ENCODE measurements around the gene HADHB. TPM values are rescaled to one million over a fixed set of nuclear protein-coding genes. Genes with fewer than 3 reads are reported as not detected.

Gene HADHB
- total RNA-seq, 1 experiment from 2014 or later = 101 TPM

DNA sequence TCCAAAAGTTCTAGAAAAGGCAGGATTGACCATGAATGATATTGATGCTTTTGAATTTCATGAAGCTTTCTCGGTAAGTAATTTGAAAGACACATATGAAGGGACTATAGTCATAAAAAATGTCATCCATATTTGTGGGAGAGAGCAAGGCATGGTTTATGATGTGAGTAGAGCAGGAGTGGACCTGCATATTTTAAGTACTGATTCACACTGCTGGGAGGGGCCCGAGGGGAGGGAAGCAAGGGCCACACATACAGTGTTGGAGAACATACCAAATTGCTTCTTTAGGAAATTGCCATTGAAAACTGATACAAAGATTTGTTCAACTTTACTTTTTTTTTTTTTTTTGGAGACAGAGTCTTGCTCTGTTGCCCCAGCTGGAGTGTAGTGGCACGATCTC, 39.4 kb downstream of the HADHB start:
- CTCF ChIA-PET = no interaction called here
- H3K36me3 ChIP-seq (ENCODE audit: insufficient read depth, low read length, poor library complexity, severe bottlenecking) = peaks cover 53% of the 10 kb centered on the region
- H3K9me3 ChIP-seq (ENCODE audit: low read depth, low read length, poor library complexity, severe bottlenecking) = no peaks in the 10 kb centered on the region
- TF ChIP-seq, protein P1, sequence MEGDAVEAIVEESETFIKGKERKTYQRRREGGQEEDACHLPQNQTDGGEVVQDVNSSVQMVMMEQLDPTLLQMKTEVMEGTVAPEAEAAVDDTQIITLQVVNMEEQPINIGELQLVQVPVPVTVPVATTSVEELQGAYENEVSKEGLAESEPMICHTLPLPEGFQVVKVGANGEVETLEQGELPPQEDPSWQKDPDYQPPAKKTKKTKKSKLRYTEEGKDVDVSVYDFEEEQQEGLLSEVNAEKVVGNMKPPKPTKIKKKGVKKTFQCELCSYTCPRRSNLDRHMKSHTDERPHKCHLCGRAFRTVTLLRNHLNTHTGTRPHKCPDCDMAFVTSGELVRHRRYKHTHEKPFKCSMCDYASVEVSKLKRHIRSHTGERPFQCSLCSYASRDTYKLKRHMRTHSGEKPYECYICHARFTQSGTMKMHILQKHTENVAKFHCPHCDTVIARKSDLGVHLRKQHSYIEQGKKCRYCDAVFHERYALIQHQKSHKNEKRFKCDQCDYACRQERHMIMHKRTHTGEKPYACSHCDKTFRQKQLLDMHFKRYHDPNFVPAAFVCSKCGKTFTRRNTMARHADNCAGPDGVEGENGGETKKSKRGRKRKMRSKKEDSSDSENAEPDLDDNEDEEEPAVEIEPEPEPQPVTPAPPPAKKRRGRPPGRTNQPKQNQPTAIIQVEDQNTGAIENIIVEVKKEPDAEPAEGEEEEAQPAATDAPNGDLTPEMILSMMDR (conservative IDR thresholded peaks at IDR 0.05; ENCODE audit: low read depth, low read length) = no peak
- TF ChIP-seq EZH2 (IDR thresholded peaks at IDR 0.05; ENCODE audit: borderline replicate concordance, low read depth, low read length, poor library complexity, severe bottlenecking) = no peak
- H3K27ac ChIP-seq (ENCODE audit: low read depth, low read length, poor library complexity, severe bottlenecking) = no peak overlapping the region
- POLR2A ChIA-PET (ENCODE audit: low non-redundant PET) = no interaction called here
- no TSS peak for BruUV-seq (replicated peaks)
- no peaks in the 10 kb centered on the region for H3K27me3 ChIP-seq (replicated peaks; ENCODE audit: insufficient read depth, low read depth, low read length, poor library complexity)
- no peak for DNase-seq (ENCODE audit: low spot score)
- no peak overlapping the region for H3K4me3 ChIP-seq (ENCODE audit: low read depth, low read length, poor library complexity, severe bottlenecking)
- intact Hi-C loops (cut with micrococcal nuclease; ENCODE audit: unreplicated experiment) = no loop called here
- H3K4me1 ChIP-seq (ENCODE audit: insufficient read depth, low read length, poor library complexity, severe bottlenecking) = no peaks in the 10 kb centered on the region

DNA sequence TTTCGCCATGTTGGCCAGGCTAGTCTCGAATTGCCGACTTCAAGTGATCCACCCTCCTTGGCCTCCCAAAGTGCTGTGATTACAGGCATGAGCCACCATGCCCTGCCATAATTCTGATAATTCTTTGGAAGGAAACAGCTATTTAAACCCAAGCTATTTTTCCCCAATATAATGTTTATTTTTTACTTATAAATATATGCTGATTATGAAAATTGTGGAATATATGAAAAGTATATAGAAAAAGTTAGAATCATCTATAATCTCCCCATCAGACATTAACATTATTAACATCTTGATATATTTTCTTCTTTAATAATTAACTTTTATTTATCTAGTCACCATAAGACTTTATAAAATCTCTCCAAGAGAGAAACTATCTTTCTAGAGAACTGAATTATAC, 41.2 kb downstream of the HADHB start:
- no TSS peak for BruUV-seq (replicated peaks)
- TF ChIP-seq, protein P1 (conservative IDR thresholded peaks at IDR 0.05; ENCODE audit: low read depth, low read length) = no peak
- no peak for TF ChIP-seq EZH2 (IDR thresholded peaks at IDR 0.05; ENCODE audit: borderline replicate concordance, low read depth, low read length, poor library complexity, severe bottlenecking)
- peaks cover 40% of the 10 kb centered on the region for H3K36me3 ChIP-seq (ENCODE audit: insufficient read depth, low read length, poor library complexity, severe bottlenecking)
- no peaks in the 10 kb centered on the region for H3K9me3 ChIP-seq (ENCODE audit: low read depth, low read length, poor library complexity, severe bottlenecking)
- POLR2A ChIA-PET (ENCODE audit: low non-redundant PET) = interaction anchor here (0.5 kb wide), 1 partner anchor 26 kb away, joined by 3 read pairs; no protein-coding TSS in a partner anchor
- H3K4me3 ChIP-seq (ENCODE audit: low read depth, low read length, poor library complexity, severe bottlenecking) = no peak overlapping the region
- intact Hi-C loops (cut with micrococcal nuclease; ENCODE audit: unreplicated experiment) = no loop called here
- no peaks in the 10 kb centered on the region for H3K27me3 ChIP-seq (replicated peaks; ENCODE audit: insufficient read depth, low read depth, low read length, poor library complexity)
- DNase-seq (ENCODE audit: low spot score) = no peak
- H3K4me1 ChIP-seq (ENCODE audit: insufficient read depth, low read length, poor library complexity, severe bottlenecking) = no peaks in the 10 kb centered on the region
- CTCF ChIA-PET = no interaction called here
- no peak overlapping the region for H3K27ac ChIP-seq (ENCODE audit: low read depth, low read length, poor library complexity, severe bottlenecking)

DNA sequence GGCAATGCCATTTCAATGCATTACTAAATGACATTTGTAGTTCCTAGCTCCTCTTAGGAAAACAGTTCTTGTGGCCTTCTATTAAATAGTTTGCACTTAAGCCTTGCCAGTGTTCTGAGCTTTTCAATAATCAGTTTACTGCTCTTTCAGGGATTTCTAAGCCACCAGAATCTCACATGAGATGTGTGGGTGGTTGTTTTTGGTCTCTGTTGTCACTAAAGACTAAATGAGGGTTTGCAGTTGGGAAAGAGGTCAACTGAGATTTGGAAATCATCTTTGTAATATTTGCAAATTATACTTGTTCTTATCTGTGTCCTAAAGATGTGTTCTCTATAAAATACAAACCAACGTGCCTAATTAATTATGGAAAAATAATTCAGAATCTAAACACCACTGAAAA, 45.3 kb downstream of the HADHB start:
- no peak for DNase-seq (ENCODE audit: low spot score)
- Histone ChIP-seq H3K4me1 (ENCODE audit: insufficient read depth, low read length, poor library complexity, severe bottlenecking) (no peaks in the 10 kb centered on the region), H3K4me3 (ENCODE audit: low read depth, low read length, poor library complexity, severe bottlenecking) (no peak overlapping the region), H3K9me3 (ENCODE audit: low read depth, low read length, poor library complexity, severe bottlenecking) (no peaks in the 10 kb centered on the region), H3K27ac (ENCODE audit: low read depth, low read length, poor library complexity, severe bottlenecking) (no peak overlapping the region), H3K27me3 (replicated peaks; ENCODE audit: insufficient read depth, low read depth, low read length, poor library complexity) (no peaks in the 10 kb centered on the region), H3K36me3 (ENCODE audit: insufficient read depth, low read length, poor library complexity, severe bottlenecking) (peaks cover 16% of the 10 kb centered on the region)
- intact Hi-C loops (cut with micrococcal nuclease; ENCODE audit: unreplicated experiment) = no loop called here
- ChIA-PET POLR2A (ENCODE audit: low non-redundant PET) (no interaction called here), CTCF (no interaction called here)
- TF ChIP-seq, protein P1 (conservative IDR thresholded peaks at IDR 0.05; ENCODE audit: low read depth, low read length) = no peak
- TF ChIP-seq EZH2 (IDR thresholded peaks at IDR 0.05; ENCODE audit: borderline replicate concordance, low read depth, low read length, poor library complexity, severe bottlenecking) = no peak
- TSS peak; percentile 37 for BruUV-seq (replicated peaks)
